HepG2 (cell line): ENCODE data around the gene PLEKHM2. TPM values are rescaled to one million over a fixed set of nuclear protein-coding genes. Genes with fewer than 3 reads are reported as not detected.

ENCODE experiments used
- EP300 ChIP-seq, 3 experiments: sonication (generic) in 1 of 3; formaldehyde crosslinking in 1 of 3; IDR thresholded peaks; 2 replicates each; pipeline versions ENCODE4 v1.5.1 to v1.6.1; 2011 to 2020; ENCODE audit warnings: low read depth in 2 of 3, low read length in 2 of 3, borderline replicate concordance in 1 of 3, improper control_type of control experiment in 1 of 3, mild to moderate bottlenecking in 1 of 3, missing genetic modification reagents in 1 of 3, moderate library complexity in 1 of 3
- HBP1 ChIP-seq: IDR thresholded peaks from 2 replicates; pipeline ENCODE4 v1.6.1; 2016; ENCODE audit warnings: low read depth, control low read depth
- MXD3 ChIP-seq: IDR thresholded peaks from 2 replicates; pipeline ENCODE4 v1.6.1; 2016; ENCODE audit warnings: mild to moderate bottlenecking, missing biosample characterization, missing genetic modification reagents
- NFAT5 ChIP-seq: sonication (generic); formaldehyde crosslinking; IDR thresholded peaks from 2 replicates; pipeline ENCODE4 v1.4.0; 2020; ENCODE audit warnings: missing genetic modification reagents
- PTBP1 ChIP-seq: fragments of 200-400 bp; formaldehyde crosslinking; IDR thresholded peaks from 2 replicates; pipeline ENCODE4 v1.6.1; 2018; ENCODE audit warnings: low read length, low read depth; ENCODE audit not compliant: poor library complexity, severe bottlenecking
- SAP130 ChIP-seq: IDR thresholded peaks from 2 replicates; pipeline ENCODE4 v1.6.1; 2016; ENCODE audit warnings: low read depth
- ZNF232 ChIP-seq: sonication (generic); formaldehyde crosslinking; IDR thresholded peaks from 2 replicates; pipeline ENCODE4 v1.4.0; 2020; ENCODE audit warnings: missing genetic modification reagents, borderline replicate concordance
- ZNF24 ChIP-seq: fragments of 450-650 bp; IDR thresholded peaks from 2 replicates; pipeline ENCODE4 v1.6.1; 2017; ENCODE audit warnings: antibody characterized with exemption, mild to moderate bottlenecking
- ZNF556 ChIP-seq: sonication (generic); formaldehyde crosslinking; IDR thresholded peaks from 2 replicates; pipeline ENCODE4 v1.4.0; 2020; ENCODE audit warnings: mild to moderate bottlenecking, missing genetic modification reagents, borderline replicate concordance
- ZNF646 ChIP-seq: sonication (generic); formaldehyde crosslinking; IDR thresholded peaks from 2 replicates; pipeline ENCODE4 v1.9.0; 2021; ENCODE audit warnings: mild to moderate bottlenecking, missing genetic modification reagents
- ZNF691 ChIP-seq: sonication (generic); formaldehyde crosslinking; IDR thresholded peaks from 2 replicates; pipeline ENCODE4 v1.4.0; 2020; ENCODE audit warnings: missing genetic modification reagents, low read depth, mild to moderate bottlenecking, borderline replicate concordance
- polyA plus RNA-seq, 8 experiments: library from polyadenylated mRNA; depleted of rRNA in 3 of 8; stranded (reverse) in 7 of 8; unstranded in 1 of 8; fragments of >200 nt; fragmentation: Illumina TruSeq in 4 of 8; extraction: Trizol in 4 of 8; gene quantifications; 2 replicates each; pipeline versions ENCODE4 v1.2.1 to v1.2.3, GENCODE V29; 2011 to 2016; ENCODE audit warnings: low read depth in 4 of 8, missing spikeins in 1 of 8, mixed read lengths in 1 of 8; ENCODE audit not compliant: insufficient read depth in 1 of 8
- total RNA-seq, 5 experiments: library from RNA; depleted of rRNA; stranded (reverse); fragments of >200 nt; fragmentation: Illumina TruSeq; extraction: Trizol; gene quantifications; 2 replicates each; pipeline ENCODE4 v1.2.3, GENCODE V29; 2016; ENCODE audit warnings: low read depth in 1 of 5

PLEKHM2 gene
- total and polyA plus RNA-seq, 2 of the 13 experiments (the other 11 are each of a cell fraction or from before 2014, with no cell fraction given), result 16.5 to 27.3 TPM

GRCh38 chr1:15740924-15741850, 57.1 kb downstream of the PLEKHM2 start (continued):
- TF ChIP-seq ZNF646 (CRISPR knock-in tag) (no peak), EP300 (IDR thresholded peaks at IDR 0.05; ENCODE audit: low read depth in 2 of 2, low read length in 2 of 2) (no peak), EP300 (CRISPR knock-in tag; IDR thresholded peaks at IDR 0.05; ENCODE audit: borderline replicate concordance) (peak; percentile 45; the same call in 1 of the 2 replicates), PTBP1 (no peak), ZNF691 (CRISPR knock-in tag) (0 out of 2 replicates have a peak, but pooled peaks have one; percentile 27), NFAT5 (CRISPR knock-in tag) (no peak), SAP130 (peak; percentile 67), MXD3 (CRISPR knock-in tag) (0 out of 2 replicates have a peak, but pooled peaks have one; percentile 23), HBP1 (CRISPR knock-in tag) (no peak), ZNF232 (CRISPR knock-in tag) (no peak), ZNF556 (CRISPR knock-in tag) (no peak), ZNF24 (no peak)
